PC-3 (cell line): Measurements from ENCODE around the gene CHST2.

Experiments used
- EZH2 ChIP-seq: fragments of 300-600 bp; sonication (generic); IDR thresholded peaks from one replicate; pipeline ENCODE4 v1.6.1; 2017; ENCODE audit warnings: antibody characterized with exemption, mild to moderate bottlenecking, low read length; ENCODE audit not compliant: unreplicated experiment
- TF ChIP-seq, protein P1 (sequence below): fragments of 300-600 bp; sonication (generic); conservative IDR thresholded peaks from 2 replicates; pipeline ENCODE4 v1.5.1; 2017; ENCODE audit warnings: antibody characterized with exemption, low read depth, mild to moderate bottlenecking, low read length

DNA sequence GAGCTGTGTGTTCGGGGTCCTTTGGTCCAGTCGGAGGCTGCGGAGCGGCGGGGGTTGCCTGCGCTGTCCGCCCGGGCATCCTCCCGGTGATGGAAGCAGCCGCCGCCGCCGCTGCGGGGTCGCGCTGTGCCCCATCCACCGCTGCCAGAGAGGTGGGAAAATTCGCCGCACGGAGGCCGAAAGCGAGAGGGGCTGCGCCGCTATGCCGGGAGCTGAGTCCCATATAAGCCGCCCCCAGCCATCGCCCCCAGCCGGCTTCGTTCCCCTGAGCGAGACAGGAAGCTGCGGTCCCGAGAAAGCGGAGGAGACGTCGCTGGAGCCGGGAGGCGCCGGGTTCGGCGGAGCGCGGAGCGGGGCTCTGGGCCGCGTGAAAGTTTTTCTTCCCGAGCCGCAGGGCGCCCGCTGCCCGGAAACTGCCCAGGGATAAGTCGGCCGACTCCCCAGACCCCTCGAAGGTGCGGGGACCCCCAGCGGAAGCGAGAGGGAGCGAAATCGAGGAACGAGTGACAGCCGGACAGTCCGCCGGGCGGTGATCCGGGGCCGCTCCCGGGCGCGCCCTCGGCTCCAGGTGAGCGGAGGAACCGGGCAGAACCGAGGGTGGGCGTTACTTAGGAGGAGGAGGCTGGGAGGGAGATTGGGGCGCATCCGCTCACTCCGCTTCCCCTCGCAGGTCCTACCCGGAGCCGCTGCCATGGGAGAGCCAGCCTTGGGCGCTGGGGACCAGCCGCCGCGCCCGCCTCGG is 574 bp downstream of the CHST2 start:
- TF ChIP-seq, protein P1, sequence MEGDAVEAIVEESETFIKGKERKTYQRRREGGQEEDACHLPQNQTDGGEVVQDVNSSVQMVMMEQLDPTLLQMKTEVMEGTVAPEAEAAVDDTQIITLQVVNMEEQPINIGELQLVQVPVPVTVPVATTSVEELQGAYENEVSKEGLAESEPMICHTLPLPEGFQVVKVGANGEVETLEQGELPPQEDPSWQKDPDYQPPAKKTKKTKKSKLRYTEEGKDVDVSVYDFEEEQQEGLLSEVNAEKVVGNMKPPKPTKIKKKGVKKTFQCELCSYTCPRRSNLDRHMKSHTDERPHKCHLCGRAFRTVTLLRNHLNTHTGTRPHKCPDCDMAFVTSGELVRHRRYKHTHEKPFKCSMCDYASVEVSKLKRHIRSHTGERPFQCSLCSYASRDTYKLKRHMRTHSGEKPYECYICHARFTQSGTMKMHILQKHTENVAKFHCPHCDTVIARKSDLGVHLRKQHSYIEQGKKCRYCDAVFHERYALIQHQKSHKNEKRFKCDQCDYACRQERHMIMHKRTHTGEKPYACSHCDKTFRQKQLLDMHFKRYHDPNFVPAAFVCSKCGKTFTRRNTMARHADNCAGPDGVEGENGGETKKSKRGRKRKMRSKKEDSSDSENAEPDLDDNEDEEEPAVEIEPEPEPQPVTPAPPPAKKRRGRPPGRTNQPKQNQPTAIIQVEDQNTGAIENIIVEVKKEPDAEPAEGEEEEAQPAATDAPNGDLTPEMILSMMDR: no peak
- TF ChIP-seq EZH2: no peak
